A673 (cell line): ENCODE data around the gene MTF2.

Experiments
- CTCF ChIP-seq: fragments of 300-800, 200-600 bp; sonication (generic); conservative IDR thresholded peaks from 2 replicates; pipeline ENCODE4 v1.5.1; 2017; ENCODE audit warnings: low read depth, mild to moderate bottlenecking, antibody characterized with exemption, low read length, moderate library complexity, mixed read lengths
- EZH2 ChIP-seq: fragments of 200-600 bp; sonication (generic); IDR thresholded peaks from 2 replicates; pipeline ENCODE4 v1.6.1; 2017; ENCODE audit warnings: borderline replicate concordance, low read depth, mild to moderate bottlenecking, mixed read lengths, antibody characterized with exemption, low read length; ENCODE audit not compliant: poor library complexity, severe bottlenecking

- TF ChIP-seq CTCF = no peak
- no peak for TF ChIP-seq EZH2
Measured at GRCh38 chr1:93111065-93111464, 32.0 kb downstream of the MTF2 start.
